CD14-positive monocyte (primary cell): Measurements from ENCODE around the gene DNAJB12. TPM values are rescaled to one million over a fixed set of nuclear protein-coding genes. Genes with fewer than 3 reads are reported as not detected.
A peak's percentile ranks its signal among the peaks of the same experiment; 100 is the strongest.

Experiments used
- DNase-seq, 3 donors: peaks; one replicate each; pipeline ENCODE4 v3.0.0-alpha.2; 2011 to 2022
- H2AFZ ChIP-seq: 2 replicates; pipeline ENCODE4 v1.6.0; 2012; ENCODE audit warnings: mild to moderate bottlenecking, low read depth, low read length, inconsistent platforms; ENCODE audit not compliant: insufficient read depth, poor library complexity, severe bottlenecking
- H3K27ac ChIP-seq, 2 donors: 1 replicate in 1 of 2; 2 replicates in 1 of 2; pipeline ENCODE4 v1.5.1; 2012 to 2013; ENCODE audit warnings: low read length in 2 of 2, control low read depth in 1 of 2, inconsistent platforms in 1 of 2, low read depth in 1 of 2, mild to moderate bottlenecking in 1 of 2
- H3K27me3 ChIP-seq, 2 donors: one replicate each; pipeline versions ENCODE4 v1.6.0 to v1.6.1; 2011 to 2013; ENCODE audit warnings: low read length in 2 of 2; ENCODE audit not compliant: control insufficient read depth in 2 of 2, insufficient read depth in 2 of 2
- H3K36me3 ChIP-seq, 2 donors: replicated peaks in 1 of 2; 1 replicate in 1 of 2; 2 replicates in 1 of 2; pipeline versions ENCODE4 v1.5.1 to v1.6.1; 2012 to 2013; ENCODE audit warnings: low read length in 2 of 2, control low read depth in 1 of 2, inconsistent platforms in 1 of 2, mild to moderate bottlenecking in 1 of 2; ENCODE audit not compliant: insufficient read depth in 2 of 2, control insufficient read depth in 1 of 2
- H3K4me1 ChIP-seq, 2 donors: 1 replicate in 1 of 2; 2 replicates in 1 of 2; pipeline versions ENCODE4 v1.5.1 to v1.6.1; 2012 to 2013; ENCODE audit warnings: low read length in 2 of 2, control low read depth in 1 of 2, inconsistent platforms in 1 of 2, mild to moderate bottlenecking in 1 of 2, moderate library complexity in 1 of 2; ENCODE audit not compliant: insufficient read depth in 2 of 2, control insufficient read depth in 1 of 2
- H3K4me2 ChIP-seq: replicated peaks from 2 replicates; pipeline ENCODE3; 2012; ENCODE audit warnings: low read length, moderate library complexity, mild to moderate bottlenecking; ENCODE audit not compliant: poor library complexity, severe bottlenecking; ENCODE audit errors: extremely low read depth
- H3K4me3 ChIP-seq, 3 experiments: fragments of 200-600 bp in 1 of 3; sonication (generic) in 1 of 3; replicated peaks in 1 of 3; 1 replicate in 2 of 3; 2 replicates in 1 of 3; pipeline ENCODE4 v1.5.1; 2011 to 2013; ENCODE audit warnings: low read length in 3 of 3, mild to moderate bottlenecking in 3 of 3, control low read depth in 2 of 3, low read depth in 2 of 3, inconsistent platforms in 1 of 3, moderate library complexity in 1 of 3
- H3K79me2 ChIP-seq: 2 replicates; pipeline ENCODE4 v1.6.0; 2012; ENCODE audit warnings: mild to moderate bottlenecking, control low read depth, inconsistent platforms, low read length, moderate library complexity; ENCODE audit not compliant: insufficient read depth
- H3K9ac ChIP-seq: 2 replicates; pipeline ENCODE4 v1.6.0; 2017; ENCODE audit warnings: low read length, mild to moderate bottlenecking; ENCODE audit not compliant: insufficient read depth, poor library complexity, severe bottlenecking
- H3K9me3 ChIP-seq, 2 donors: replicated peaks in 1 of 2; 1 replicate in 1 of 2; 2 replicates in 1 of 2; pipeline versions ENCODE4 v1.5.1 to v1.6.1; 2012 to 2013; ENCODE audit warnings: low read length in 2 of 2, control low read depth in 1 of 2; ENCODE audit not compliant: control insufficient read depth in 1 of 2, insufficient read depth in 1 of 2
- H4K20me1 ChIP-seq: 2 replicates; pipeline ENCODE4 v1.6.0; 2012; ENCODE audit warnings: mild to moderate bottlenecking, low read length, control low read depth, moderate library complexity; ENCODE audit not compliant: insufficient read depth
- H3K27ac Mint-ChIP-seq, 7 donors: one replicate each; pipeline ENCODE4 v1.8.0; 2020; ENCODE audit warnings: mild to moderate bottlenecking in 7 of 7, mixed read lengths in 7 of 7, moderate library complexity in 6 of 7, inconsistent platforms in 2 of 7
- H3K27me3 Mint-ChIP-seq, 3 donors: one replicate each; pipeline ENCODE4 v1.8.0; 2021 to 2022; ENCODE audit warnings: low read depth in 3 of 3, mild to moderate bottlenecking in 3 of 3, mixed read lengths in 3 of 3, moderate library complexity in 3 of 3, inconsistent platforms in 1 of 3
- H3K36me3 Mint-ChIP-seq, 2 donors: one replicate each; pipeline ENCODE4 v1.8.0; 2020; ENCODE audit warnings: mixed read lengths in 2 of 2, inconsistent platforms in 1 of 2, mild to moderate bottlenecking in 1 of 2
- H3K4me1 Mint-ChIP-seq: one replicate; pipeline ENCODE4 v1.8.0; 2020; ENCODE audit warnings: mild to moderate bottlenecking, mixed read lengths
- H3K4me3 Mint-ChIP-seq, 2 donors: one replicate each; pipeline ENCODE4 v1.8.0; 2020; ENCODE audit warnings: mild to moderate bottlenecking in 2 of 2, mixed read lengths in 2 of 2, moderate library complexity in 1 of 2
- H3K9me3 Mint-ChIP-seq, 7 donors: one replicate each; pipeline ENCODE4 v1.8.0; 2020 to 2022; ENCODE audit warnings: mixed read lengths in 7 of 7, mild to moderate bottlenecking in 6 of 7, moderate library complexity in 6 of 7, inconsistent platforms in 2 of 7
- WGBS: methylation state at CpG from one replicate; pipeline ENCODE4 v1.1.5; 2013; ENCODE audit warnings: missing lambda C conversion rate; ENCODE audit not compliant: insufficient coverage; 5-methylcytosine and 5-hydroxymethylcytosine counted together
- intact Hi-C, 2 donors: fragments of 100-400 bp; cut with micrococcal nuclease; formaldehyde crosslinking; loops; one replicate each; pipeline versions ENCODE4 v1.15.0 to v1.15.1; 2023
- polyA plus RNA-seq, 3 donors: library from polyadenylated mRNA; depleted of rRNA in 1 of 3; unstranded in 2 of 3; stranded (reverse) in 1 of 3; fragments of 300-500 nt in 2 of 3; fragments of >200 nt in 1 of 3; fragmentation: Illumina TruSeq in 2 of 3; gene quantifications; 1 replicate in 2 of 3; 2 replicates in 1 of 3; pipeline ENCODE4 v1.2.3, GENCODE V29; 2012 to 2021
- TF ChIP-seq, protein P1 (sequence below): fragments of 200-600 bp; IDR thresholded peaks from one replicate; pipeline ENCODE4 v1.8.0; 2022; ENCODE audit warnings: antibody characterized with exemption, mild to moderate bottlenecking

The DNAJB12 gene
- polyA plus RNA-seq, 3 donors = 26.5 to 42.5 (median 37.9) TPM

DNA sequence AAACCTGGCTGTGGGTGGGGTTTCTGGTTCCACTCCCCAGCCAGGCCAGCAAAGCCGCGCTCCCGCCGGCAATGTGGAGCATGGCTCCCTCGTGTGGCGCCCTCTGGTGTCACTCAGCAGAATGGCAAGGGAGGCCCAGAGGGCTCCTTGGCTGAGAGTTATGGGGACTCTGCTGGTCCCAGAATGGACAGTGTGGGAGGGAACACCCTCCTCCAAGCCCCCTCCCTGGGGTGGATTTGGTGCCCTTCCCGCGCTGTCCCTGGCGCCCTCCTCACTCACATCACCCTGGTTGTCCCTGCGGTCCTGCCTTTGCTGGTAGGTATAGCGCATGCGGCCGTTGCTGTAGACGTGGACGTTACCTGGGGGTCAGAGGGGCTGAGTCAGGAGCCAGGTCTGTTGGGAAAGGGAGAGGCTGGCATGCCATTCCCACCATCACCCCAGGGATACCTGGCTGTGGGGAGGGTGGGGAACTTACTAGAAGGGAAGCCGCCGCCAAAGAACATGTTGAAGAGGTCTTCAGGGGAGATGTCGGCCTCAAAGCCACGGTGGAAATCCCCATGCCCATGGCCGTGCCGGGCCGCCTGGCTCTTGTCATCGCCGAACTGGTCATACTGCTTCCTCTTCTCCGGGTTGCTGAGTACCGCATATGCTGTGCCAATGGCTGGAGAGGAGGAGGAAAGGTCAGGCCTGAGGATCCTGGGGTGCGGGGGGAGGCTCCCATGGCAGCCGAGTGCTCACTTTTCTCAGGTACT lies 14.0 kb downstream of the DNAJB12 start:
- peaks cover 12 to 20% of the 10 kb centered on the region in 2 donors for H3K4me1 ChIP-seq
- no peak overlapping the region for H3K4me3 Mint-ChIP-seq
- no peaks in the 10 kb centered on the region for H3K27me3 ChIP-seq
- H3K9me3 ChIP-seq = no peaks in the 10 kb centered on the region
- 61% methylated on average over 14 of the region's 28 CpGs for WGBS
- H3K9ac ChIP-seq = no peak overlapping the region
- H3K27me3 Mint-ChIP-seq = no peaks in the 10 kb centered on the region
- H3K27ac ChIP-seq = peak overlapping the region in 1 of 2 donors; percentile 37
- TF ChIP-seq, protein P1, sequence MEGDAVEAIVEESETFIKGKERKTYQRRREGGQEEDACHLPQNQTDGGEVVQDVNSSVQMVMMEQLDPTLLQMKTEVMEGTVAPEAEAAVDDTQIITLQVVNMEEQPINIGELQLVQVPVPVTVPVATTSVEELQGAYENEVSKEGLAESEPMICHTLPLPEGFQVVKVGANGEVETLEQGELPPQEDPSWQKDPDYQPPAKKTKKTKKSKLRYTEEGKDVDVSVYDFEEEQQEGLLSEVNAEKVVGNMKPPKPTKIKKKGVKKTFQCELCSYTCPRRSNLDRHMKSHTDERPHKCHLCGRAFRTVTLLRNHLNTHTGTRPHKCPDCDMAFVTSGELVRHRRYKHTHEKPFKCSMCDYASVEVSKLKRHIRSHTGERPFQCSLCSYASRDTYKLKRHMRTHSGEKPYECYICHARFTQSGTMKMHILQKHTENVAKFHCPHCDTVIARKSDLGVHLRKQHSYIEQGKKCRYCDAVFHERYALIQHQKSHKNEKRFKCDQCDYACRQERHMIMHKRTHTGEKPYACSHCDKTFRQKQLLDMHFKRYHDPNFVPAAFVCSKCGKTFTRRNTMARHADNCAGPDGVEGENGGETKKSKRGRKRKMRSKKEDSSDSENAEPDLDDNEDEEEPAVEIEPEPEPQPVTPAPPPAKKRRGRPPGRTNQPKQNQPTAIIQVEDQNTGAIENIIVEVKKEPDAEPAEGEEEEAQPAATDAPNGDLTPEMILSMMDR = peak; percentile 98
- H3K79me2 ChIP-seq = peaks cover 12% of the 10 kb centered on the region
- DNase-seq = peak; percentile 63 to 73 (median 66)
- H3K36me3 ChIP-seq = peaks cover 84 to 96% of the 10 kb centered on the region in 2 donors
- no peak overlapping the region for H2AFZ ChIP-seq
- intact Hi-C loops = loop anchor here (5.0 to 10.0 kb wide), 3 partner anchors 106 to 443 kb away; no protein-coding TSS in a partner anchor
- H3K4me3 ChIP-seq = no peak overlapping the region
- peaks cover 73 to 97% of the 10 kb centered on the region in 2 donors for H3K36me3 Mint-ChIP-seq
- H4K20me1 ChIP-seq = peaks cover 63% of the 10 kb centered on the region
- no peak overlapping the region for H3K4me2 ChIP-seq
- H3K27ac Mint-ChIP-seq = peak overlapping the region in 6 of 7 donors; percentile 14 to 79 (median 76)
- H3K9me3 Mint-ChIP-seq = no peaks in the 10 kb centered on the region
- peaks cover 21% of the 10 kb centered on the region for H3K4me1 Mint-ChIP-seq

DNA sequence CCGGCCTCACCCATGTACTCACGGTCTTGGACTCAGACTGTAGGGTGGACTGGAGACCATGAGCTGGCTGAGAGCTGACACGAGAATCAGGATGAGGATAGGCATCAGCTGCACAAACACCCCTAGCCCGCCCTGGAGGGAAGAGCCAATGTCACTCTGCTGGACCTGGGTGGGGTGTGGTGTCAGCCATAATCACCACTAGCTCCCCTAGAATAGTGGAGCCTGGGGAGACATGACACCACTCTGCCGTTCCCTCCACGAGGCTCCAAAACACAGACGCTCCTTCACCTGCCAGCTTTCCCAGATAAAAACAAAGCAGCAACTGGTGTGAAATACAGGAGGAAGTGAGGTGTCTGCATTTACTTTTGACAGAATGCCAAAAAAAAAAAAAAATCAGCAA lies 16.5 kb downstream of the DNAJB12 start:
- H3K4me3 Mint-ChIP-seq = no peak overlapping the region
- Histone ChIP-seq H3K36me3 (peaks cover 70 to 90% of the 10 kb centered on the region in 2 donors), H3K27me3 (no peaks in the 10 kb centered on the region), H3K27ac (no peak overlapping the region), H3K4me1 (peaks cover 35 to 43% of the 10 kb centered on the region in 2 donors), H2AFZ (no peak overlapping the region), H3K79me2 (peaks cover 6% of the 10 kb centered on the region), H3K9ac (no peak overlapping the region), H3K4me3 (no peak overlapping the region), H3K4me2 (no peak overlapping the region), H3K9me3 (no peaks in the 10 kb centered on the region), H4K20me1 (peaks cover 43% of the 10 kb centered on the region)
- H3K36me3 Mint-ChIP-seq = peaks cover 70 to 93% of the 10 kb centered on the region in 2 donors
- H3K9me3 Mint-ChIP-seq = no peaks in the 10 kb centered on the region
- peaks cover 0 to 1% (median 0%) of the 10 kb centered on the region in 3 donors for H3K27me3 Mint-ChIP-seq
- WGBS = 95% methylated on average over 2 of the region's 7 CpGs
- peaks cover 46% of the 10 kb centered on the region for H3K4me1 Mint-ChIP-seq
- intact Hi-C loops = loop anchor here (5.0 to 10.0 kb wide), 4 partner anchors 41 to 203 kb away; partner anchors contain the start of genes ANAPC16 (in 1 of the 2) and ASCC1 (in 1 of the 2)
- TF ChIP-seq, protein P1 = no peak
- no peak for DNase-seq
- H3K27ac Mint-ChIP-seq = peak overlapping the region in 1 of 7 donors; percentile 6
